ENCODE data around the gene NFIA. TPM values are rescaled to one million over a fixed set of nuclear protein-coding genes. Genes with fewer than 3 reads are reported as not detected.
A peak's percentile ranks its signal among the peaks of the same experiment; 100 is the strongest.

Gene NFIA
- total RNA-seq, 4 donors from 2014 or later = 27.9 to 79.9 (median 36.7) TPM

- Histone ChIP-seq H3K27ac (peak overlapping the region in 2 of 4 donors; percentile 20 to 31), H3K4me3 (no peak overlapping the region), H3K4me1 (peaks cover 3 to 37% (median 23%) of the 10 kb centered on the region in 3 donors), H3K36me3 (no peaks in the 10 kb centered on the region), H3K27me3 (no peaks in the 10 kb centered on the region), H3K9me3 (no peaks in the 10 kb centered on the region)
- no peak for DNase-seq
- intact Hi-C loops (cut with DNase I) = no loop called here
- 90 to 93% methylated on average over 7 of the region's 7 CpGs for WGBS, 2 donors
- TF ChIP-seq CTCF (IDR thresholded peaks at IDR 0.05) (no peak), POLR2A (IDR thresholded peaks at IDR 0.05) (no peak)
Observed at GRCh38 chr1:61260171-61260570, 177.8 kb downstream of the NFIA start.

GRCh38 chr1:61261595-61261994 lies 179.2 kb downstream of the NFIA start:
- no peaks in the 10 kb centered on the region for H3K9me3 ChIP-seq
- H3K36me3 ChIP-seq = no peaks in the 10 kb centered on the region
- H3K27me3 ChIP-seq = no peaks in the 10 kb centered on the region
- H3K4me1 ChIP-seq = peaks cover 0 to 27% (median 17%) of the 10 kb centered on the region in 3 donors
- 62 to 74% methylated on average over 3 of the region's 3 CpGs for WGBS, 2 donors
- TF ChIP-seq POLR2A (IDR thresholded peaks at IDR 0.05) (no peak), CTCF (IDR thresholded peaks at IDR 0.05) (no peak)
- intact Hi-C loops (cut with DNase I) = no loop called here
- DNase-seq = no peak
- no peak overlapping the region for H3K4me3 ChIP-seq
- H3K27ac ChIP-seq = peak overlapping the region in 2 of 4 donors; percentile 12 to 38

- WGBS, 2 donors = 89 to 93% methylated on average over 16 of the region's 16 CpGs
Observed at GRCh38 chr1:61263905-61264824, 181.8 kb downstream of the NFIA start.

GRCh38 chr1:61264825-61265242 lies 182.5 kb downstream of the NFIA start:
- Histone ChIP-seq H3K36me3 (no peaks in the 10 kb centered on the region), H3K27me3 (no peaks in the 10 kb centered on the region), H3K4me1 (peaks cover 4 to 13% (median 9%) of the 10 kb centered on the region in 3 donors), H3K9me3 (no peaks in the 10 kb centered on the region), H3K4me3 (no peak overlapping the region), H3K27ac (no peak overlapping the region)
- TF ChIP-seq CTCF (IDR thresholded peaks at IDR 0.05) = no peak
- TF ChIP-seq POLR2A (IDR thresholded peaks at IDR 0.05) = no peak
- DNase-seq = no peak
- 94 to 96% methylated on average over 4 of the region's 4 CpGs for WGBS, 2 donors
- intact Hi-C loops (cut with DNase I) = no loop called here

More at GRCh38 chr1:61263905-61264824, 181.8 kb downstream of the NFIA start:
- H3K27me3 ChIP-seq = no peaks in the 10 kb centered on the region
- no peak overlapping the region for H3K27ac ChIP-seq
- no peak overlapping the region for H3K4me3 ChIP-seq
- intact Hi-C loops (cut with DNase I) = no loop called here
- peaks cover 4 to 20% (median 14%) of the 10 kb centered on the region in 3 donors for H3K4me1 ChIP-seq
- no peaks in the 10 kb centered on the region for H3K36me3 ChIP-seq
- no peak for DNase-seq
- TF ChIP-seq CTCF (IDR thresholded peaks at IDR 0.05) (no peak), POLR2A (IDR thresholded peaks at IDR 0.05) (no peak)
- H3K9me3 ChIP-seq = no peaks in the 10 kb centered on the region

GRCh38 chr1:61265665-61266064 lies 183.3 kb downstream of the NFIA start:
- no peak overlapping the region for H3K4me3 ChIP-seq
- intact Hi-C loops (cut with DNase I) = no loop called here
- H3K4me1 ChIP-seq = peaks cover 4 to 11% (median 7%) of the 10 kb centered on the region in 3 donors
- no peaks in the 10 kb centered on the region for H3K27me3 ChIP-seq
- H3K27ac ChIP-seq = no peak overlapping the region
- H3K36me3 ChIP-seq = no peaks in the 10 kb centered on the region
- WGBS, 2 donors = 87 to 90% methylated on average over 3 of the region's 3 CpGs
- no peak for DNase-seq
- TF ChIP-seq POLR2A (IDR thresholded peaks at IDR 0.05) (no peak), CTCF (IDR thresholded peaks at IDR 0.05) (no peak)
- H3K9me3 ChIP-seq = no peaks in the 10 kb centered on the region

Measured in esophagus squamous epithelium (tissue), 5 donors.